Activated naive CD8-positive, alpha-beta T cell treated with anti-CD3 and anti-CD28 coated beads for 36 hours (primary cell): ENCODE results near the gene DHX36. TPM values are rescaled to one million over a fixed set of nuclear protein-coding genes. Genes with fewer than 3 reads are reported as not detected.

ENCODE experiments used
- DNase-seq: peaks from one replicate; pipeline ENCODE4 v3.0.0; 2021
- H3K27ac Mint-ChIP-seq: one replicate; pipeline ENCODE4 v1.8.0; 2022; ENCODE audit warnings: mild to moderate bottlenecking, moderate library complexity, mixed read lengths
- H3K27me3 Mint-ChIP-seq: one replicate; pipeline ENCODE4 v1.8.0; 2022; ENCODE audit warnings: mild to moderate bottlenecking, mixed read lengths
- H3K36me3 Mint-ChIP-seq: one replicate; pipeline ENCODE4 v1.8.0; 2021; ENCODE audit warnings: mild to moderate bottlenecking, mixed read lengths
- H3K4me1 Mint-ChIP-seq: one replicate; pipeline ENCODE4 v1.8.0; 2021; ENCODE audit warnings: mixed read lengths
- H3K4me3 Mint-ChIP-seq: one replicate; pipeline ENCODE4 v1.8.0; 2022; ENCODE audit warnings: mild to moderate bottlenecking, moderate library complexity, mixed read lengths
- H3K9me3 Mint-ChIP-seq: one replicate; pipeline ENCODE4 v1.8.0; 2022; ENCODE audit warnings: mixed read lengths
- total RNA-seq, 2 experiments: library from RNA; stranded (reverse); gene quantifications; one replicate each; pipeline ENCODE4 v1.2.3, GENCODE V29; 2021

The DHX36 gene
- total RNA-seq, 2 experiments from 2014 or later = 79.1 to 82.2 TPM

GRCh38 chr3:154250291-154250690, 74.0 kb downstream of the DHX36 start:
- no peak overlapping the region for H3K27ac Mint-ChIP-seq
- peaks cover 2% of the 10 kb centered on the region for H3K4me1 Mint-ChIP-seq
- H3K36me3 Mint-ChIP-seq = peaks cover 24% of the 10 kb centered on the region
- H3K9me3 Mint-ChIP-seq = no peaks in the 10 kb centered on the region
- H3K27me3 Mint-ChIP-seq = no peaks in the 10 kb centered on the region
- no peak for DNase-seq
- no peak overlapping the region for H3K4me3 Mint-ChIP-seq

GRCh38 chr3:154247806-154248415, 76.4 kb downstream of the DHX36 start:
- H3K4me1 Mint-ChIP-seq = peaks cover 1% of the 10 kb centered on the region
- no peaks in the 10 kb centered on the region for H3K27me3 Mint-ChIP-seq
- H3K4me3 Mint-ChIP-seq = no peak overlapping the region
- DNase-seq = no peak
- no peak overlapping the region for H3K27ac Mint-ChIP-seq
- no peaks in the 10 kb centered on the region for H3K9me3 Mint-ChIP-seq
- peaks cover 18% of the 10 kb centered on the region for H3K36me3 Mint-ChIP-seq

- no peaks in the 10 kb centered on the region for H3K4me1 Mint-ChIP-seq
Measured at GRCh38 chr3:154244644-154245043, 79.6 kb downstream of the DHX36 start.

DNA sequence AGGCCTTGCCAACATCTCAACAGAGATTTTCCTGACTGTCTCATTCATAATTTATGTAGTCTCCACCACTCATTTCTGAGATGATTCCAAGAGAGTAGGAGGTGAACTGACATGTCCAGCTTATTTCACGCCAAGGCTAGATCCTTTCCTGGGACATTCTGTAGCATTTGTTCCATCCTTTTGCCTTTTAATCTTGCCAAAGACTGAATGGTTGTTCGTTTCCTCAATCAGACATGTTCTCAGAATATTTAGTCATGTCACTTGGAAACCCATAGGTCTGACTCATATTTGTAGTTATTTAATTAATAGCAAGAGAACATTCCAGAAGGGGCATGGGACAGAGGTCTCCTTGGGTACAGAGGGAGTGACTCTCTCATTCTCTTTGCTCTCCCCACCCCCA, 80.9 kb downstream of the DHX36 start:
- H3K4me3 Mint-ChIP-seq = no peak overlapping the region
- no peaks in the 10 kb centered on the region for H3K27me3 Mint-ChIP-seq
- DNase-seq = no peak
- H3K36me3 Mint-ChIP-seq = peaks cover 5% of the 10 kb centered on the region
- no peaks in the 10 kb centered on the region for H3K4me1 Mint-ChIP-seq
- no peaks in the 10 kb centered on the region for H3K9me3 Mint-ChIP-seq
- no peak overlapping the region for H3K27ac Mint-ChIP-seq

More at GRCh38 chr3:154244644-154245043, 79.6 kb downstream of the DHX36 start:
- Mint-ChIP-seq H3K9me3 (no peaks in the 10 kb centered on the region), H3K27ac (no peak overlapping the region), H3K27me3 (no peaks in the 10 kb centered on the region), H3K36me3 (peaks cover 8% of the 10 kb centered on the region), H3K4me3 (no peak overlapping the region)
- no peak for DNase-seq

- no peak overlapping the region for H3K4me3 Mint-ChIP-seq
- no peaks in the 10 kb centered on the region for H3K4me1 Mint-ChIP-seq
- H3K9me3 Mint-ChIP-seq = no peaks in the 10 kb centered on the region
- peaks cover 2% of the 10 kb centered on the region for H3K36me3 Mint-ChIP-seq
- DNase-seq = no peak
- H3K27ac Mint-ChIP-seq = no peak overlapping the region
- H3K27me3 Mint-ChIP-seq = no peaks in the 10 kb centered on the region
Measured at GRCh38 chr3:154242766-154243165, 81.5 kb downstream of the DHX36 start.

DNA sequence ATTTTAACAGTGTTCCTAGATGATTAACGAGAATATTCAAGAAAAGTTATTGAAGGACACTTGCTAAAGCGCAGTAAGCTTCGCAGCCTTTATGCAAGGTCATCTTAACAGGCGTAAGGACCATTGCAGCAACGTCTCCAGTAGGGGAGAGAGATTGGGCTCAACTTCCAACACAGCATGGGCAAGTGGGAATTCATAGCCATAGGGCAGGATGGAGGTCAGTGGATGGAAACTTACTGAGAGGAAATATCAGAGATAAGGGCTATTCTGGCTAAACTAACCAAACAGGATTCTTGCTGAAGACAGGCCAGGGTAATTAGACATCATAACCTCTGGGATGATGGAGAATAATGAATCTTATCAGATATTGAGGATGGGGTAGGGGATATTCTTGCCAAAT, 82.8 kb downstream of the DHX36 start:
- Mint-ChIP-seq H3K36me3 (no peaks in the 10 kb centered on the region), H3K27ac (no peak overlapping the region), H3K9me3 (no peaks in the 10 kb centered on the region), H3K4me3 (no peak overlapping the region), H3K4me1 (no peaks in the 10 kb centered on the region), H3K27me3 (no peaks in the 10 kb centered on the region)
- no peak for DNase-seq

GRCh38 chr3:154240235-154240634, 84.1 kb downstream of the DHX36 start:
- no peaks in the 10 kb centered on the region for H3K36me3 Mint-ChIP-seq
- no peak overlapping the region for H3K4me3 Mint-ChIP-seq
- H3K9me3 Mint-ChIP-seq = no peaks in the 10 kb centered on the region
- H3K4me1 Mint-ChIP-seq = no peaks in the 10 kb centered on the region
- H3K27ac Mint-ChIP-seq = no peak overlapping the region
- no peaks in the 10 kb centered on the region for H3K27me3 Mint-ChIP-seq
- DNase-seq = no peak

DNA sequence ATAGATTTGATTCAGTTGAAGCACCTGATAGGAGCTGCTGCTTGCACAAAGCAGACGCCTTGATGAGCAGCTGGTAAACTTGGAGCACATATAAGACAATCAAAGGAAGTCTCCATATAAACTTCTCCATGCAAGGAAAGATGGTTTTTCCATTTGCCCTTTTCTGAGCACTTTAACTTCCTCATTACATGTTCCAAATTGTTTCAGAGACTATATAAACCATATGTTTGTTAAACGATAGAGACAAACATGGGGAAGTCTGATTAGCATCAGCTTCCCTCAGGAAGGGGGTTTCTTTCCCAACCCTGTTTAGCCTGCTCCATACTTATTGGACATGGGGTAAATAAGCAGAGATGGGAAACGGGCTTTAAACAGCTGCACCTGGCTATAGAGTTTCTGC, 88.0 kb downstream of the DHX36 start:
- DNase-seq = no peak
- no peaks in the 10 kb centered on the region for H3K4me1 Mint-ChIP-seq
- no peaks in the 10 kb centered on the region for H3K36me3 Mint-ChIP-seq
- H3K27ac Mint-ChIP-seq = no peak overlapping the region
- peaks cover 16% of the 10 kb centered on the region for H3K27me3 Mint-ChIP-seq
- H3K9me3 Mint-ChIP-seq = no peaks in the 10 kb centered on the region
- H3K4me3 Mint-ChIP-seq = no peak overlapping the region

GRCh38 chr3:154235330-154235729, 89.0 kb downstream of the DHX36 start:
- H3K9me3 Mint-ChIP-seq = no peaks in the 10 kb centered on the region
- DNase-seq = no peak
- H3K4me1 Mint-ChIP-seq = no peaks in the 10 kb centered on the region
- peaks cover 19% of the 10 kb centered on the region for H3K27me3 Mint-ChIP-seq
- no peaks in the 10 kb centered on the region for H3K36me3 Mint-ChIP-seq
- H3K27ac Mint-ChIP-seq = no peak overlapping the region
- no peak overlapping the region for H3K4me3 Mint-ChIP-seq

- DNase-seq = no peak
- Mint-ChIP-seq H3K27me3 (peaks cover 17% of the 10 kb centered on the region), H3K4me1 (no peaks in the 10 kb centered on the region), H3K36me3 (no peaks in the 10 kb centered on the region), H3K9me3 (no peaks in the 10 kb centered on the region), H3K27ac (no peak overlapping the region), H3K4me3 (no peak overlapping the region)
Measured at GRCh38 chr3:154229217-154229590, 95.1 kb downstream of the DHX36 start.

GRCh38 chr3:154228561-154229216, 95.6 kb downstream of the DHX36 start:
- Mint-ChIP-seq H3K27ac (no peak overlapping the region), H3K9me3 (no peaks in the 10 kb centered on the region), H3K27me3 (peaks cover 12% of the 10 kb centered on the region), H3K4me1 (no peaks in the 10 kb centered on the region), H3K36me3 (no peaks in the 10 kb centered on the region), H3K4me3 (no peak overlapping the region)
- no peak for DNase-seq

GRCh38 chr3:154227531-154227930, 96.8 kb downstream of the DHX36 start:
- H3K27ac Mint-ChIP-seq = no peak overlapping the region
- H3K27me3 Mint-ChIP-seq = peaks cover 6% of the 10 kb centered on the region
- H3K4me3 Mint-ChIP-seq = no peak overlapping the region
- no peaks in the 10 kb centered on the region for H3K4me1 Mint-ChIP-seq
- H3K9me3 Mint-ChIP-seq = no peaks in the 10 kb centered on the region
- H3K36me3 Mint-ChIP-seq = no peaks in the 10 kb centered on the region
- no peak for DNase-seq

- no peak for DNase-seq
- Mint-ChIP-seq H3K4me3 (no peak overlapping the region), H3K4me1 (no peaks in the 10 kb centered on the region), H3K9me3 (no peaks in the 10 kb centered on the region), H3K27me3 (peaks cover 3% of the 10 kb centered on the region), H3K36me3 (no peaks in the 10 kb centered on the region), H3K27ac (no peak overlapping the region)
Measured at GRCh38 chr3:154225536-154225935, 98.8 kb downstream of the DHX36 start.

GRCh38 chr3:154224866-154225265, 99.4 kb downstream of the DHX36 start:
- peaks cover 3% of the 10 kb centered on the region for H3K27me3 Mint-ChIP-seq
- H3K4me3 Mint-ChIP-seq = no peak overlapping the region
- H3K4me1 Mint-ChIP-seq = no peaks in the 10 kb centered on the region
- no peak for DNase-seq
- no peaks in the 10 kb centered on the region for H3K36me3 Mint-ChIP-seq
- H3K9me3 Mint-ChIP-seq = no peaks in the 10 kb centered on the region
- H3K27ac Mint-ChIP-seq = no peak overlapping the region

- no peak overlapping the region for H3K27ac Mint-ChIP-seq
- H3K27me3 Mint-ChIP-seq = peaks cover 3% of the 10 kb centered on the region
- DNase-seq = no peak
- H3K4me1 Mint-ChIP-seq = no peaks in the 10 kb centered on the region
- H3K36me3 Mint-ChIP-seq = no peaks in the 10 kb centered on the region
- H3K4me3 Mint-ChIP-seq = no peak overlapping the region
- H3K9me3 Mint-ChIP-seq = no peaks in the 10 kb centered on the region
Measured at GRCh38 chr3:154224366-154224765, 99.9 kb downstream of the DHX36 start.

DNA sequence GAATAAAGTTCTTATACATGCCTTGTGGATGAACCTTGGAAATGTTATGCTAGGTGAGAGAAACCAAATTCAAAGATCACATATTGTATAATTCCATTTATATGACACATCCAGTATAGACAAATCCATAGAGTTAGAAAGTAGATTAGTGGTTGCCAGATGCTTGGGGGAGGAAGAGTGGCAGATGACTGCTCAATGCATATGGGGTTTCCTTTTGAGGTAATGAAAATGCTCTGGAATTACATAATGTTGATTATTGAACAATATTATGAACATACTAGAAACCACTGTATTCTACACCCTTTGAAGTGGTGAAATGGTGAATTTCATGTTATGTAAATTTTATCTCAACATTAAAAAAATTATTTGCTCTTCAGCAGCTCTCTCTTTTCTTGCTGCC, 100.8 kb downstream of the DHX36 start:
- Mint-ChIP-seq H3K9me3 (no peaks in the 10 kb centered on the region), H3K27ac (no peak overlapping the region), H3K27me3 (peaks cover 3% of the 10 kb centered on the region), H3K4me1 (no peaks in the 10 kb centered on the region), H3K4me3 (no peak overlapping the region), H3K36me3 (no peaks in the 10 kb centered on the region)
- DNase-seq = no peak
